HepG2 (cell line): ENCODE measurements around the gene HBD. TPM values are rescaled to one million over a fixed set of nuclear protein-coding genes. Genes with fewer than 3 reads are reported as not detected.

ENCODE experiments used
- ATAC-seq: fragments of 200-7000 bp; cut with Tn5 transposase; 3 replicates; pipeline ENCODE4 v1.9.1; 2020; ENCODE audit warnings: mild to moderate bottlenecking, moderate library complexity
- BruUV-seq: library from RNA; stranded (reverse); fragments of 400-500 nt; replicated peaks from 2 replicates; lab custom pipeline; 2021; lab: Mats Ljungman, UMichigan
- CTCF ChIA-PET: fragments of 300-600 bp; formaldehyde crosslinking; extraction: SDS; loops from one replicate; lab custom pipeline; 2021; ENCODE audit warnings: low total read pairs, inconsistent platforms, low intra/inter-chr PET ratio; lab: Yijun Ruan, JAX
- POLR2A ChIA-PET: fragments of 350-600 bp; sonication (Branson Sonifier 250); formaldehyde crosslinking; loops from one replicate; lab custom pipeline; 2020; ENCODE audit warnings: antibody characterized with exemption, inconsistent platforms; lab: Yijun Ruan, JAX
- DNase-seq: peaks from one replicate; pipeline ENCODE4 v3.0.0-alpha.2; 2015; ENCODE audit warnings: low spot score
- FAIRE-seq: peaks from 3 replicates; lab custom pipeline; 2011; peaks lifted over from hg19 to GRCh38; lab: Jason Lieb, UNC
- H2AFZ ChIP-seq: one replicate; pipeline ENCODE4 v1.6.1; 2011; ENCODE audit warnings: low read length, inconsistent platforms
- H3K27ac ChIP-seq: fragments of 300-600 bp; 3 replicates; pipeline ENCODE4 v1.8.0; 2011; ENCODE audit warnings: mixed run types, mild to moderate bottlenecking, mixed read lengths, low read length, inconsistent platforms; ENCODE audit not compliant: insufficient read depth; ENCODE audit errors: extremely low read length
- H3K27me3 ChIP-seq, 2 experiments: fragments of 200-600 bp in 1 of 2; 2 replicates in 1 of 2; 3 replicates in 1 of 2; pipeline versions ENCODE4 v1.6.0 to v1.8.0; 2011; ENCODE audit warnings: low read length in 2 of 2, mild to moderate bottlenecking in 2 of 2, moderate library complexity in 2 of 2, inconsistent platforms in 1 of 2; ENCODE audit not compliant: insufficient read depth in 2 of 2, control insufficient read depth in 1 of 2
- H3K36me3 ChIP-seq, 2 experiments: fragments of 200-600 bp in 1 of 2; replicated peaks in 1 of 2; 2 replicates in 1 of 2; 3 replicates in 1 of 2; pipeline versions ENCODE4 v1.5.1 to v1.8.0; 2011; ENCODE audit warnings: low read length in 2 of 2, inconsistent platforms in 1 of 2; ENCODE audit not compliant: insufficient read depth in 2 of 2, control insufficient read depth in 1 of 2
- H3K4me1 ChIP-seq: 2 replicates; pipeline ENCODE4 v1.5.1; 2012; ENCODE audit warnings: low read length, inconsistent platforms; ENCODE audit not compliant: insufficient read depth
- H3K4me2 ChIP-seq: 2 replicates; pipeline ENCODE4 v1.6.0; 2011; ENCODE audit warnings: low read depth, low read length, inconsistent platforms
- H3K4me3 ChIP-seq, 3 experiments: fragments of 200-600 bp in 1 of 3; sonication (generic), shearing (Covaris generic) in 1 of 3; replicated peaks in 1 of 3; 2 replicates each; pipeline ENCODE4 v1.5.1; 2011 to 2016; ENCODE audit warnings: low read length in 3 of 3, inconsistent platforms in 2 of 3, low read depth in 2 of 3, mild to moderate bottlenecking in 2 of 3, control low read depth in 1 of 3, mixed read lengths in 1 of 3; ENCODE audit not compliant: insufficient read depth in 1 of 3
- H3K79me2 ChIP-seq: one replicate; pipeline ENCODE4 v1.6.1; 2011; ENCODE audit warnings: low read length, inconsistent platforms; ENCODE audit not compliant: insufficient read depth
- H3K9ac ChIP-seq: 2 replicates; pipeline ENCODE4 v1.6.0; 2011; ENCODE audit warnings: mild to moderate bottlenecking, low read depth, low read length, inconsistent platforms; ENCODE audit not compliant: insufficient read depth
- H3K9me3 ChIP-seq: 2 replicates; pipeline ENCODE4 v1.5.1; 2012; ENCODE audit warnings: mild to moderate bottlenecking, low read length
- H4K20me1 ChIP-seq: 2 replicates; pipeline ENCODE4 v1.6.0; 2011; ENCODE audit warnings: inconsistent platforms, mild to moderate bottlenecking, low read length, moderate library complexity; ENCODE audit not compliant: insufficient read depth
- DMAP1 ChIP-seq: IDR thresholded peaks from 2 replicates; pipeline ENCODE4 v1.6.1; 2016
- MNT ChIP-seq: fragments of 450-650 bp; IDR thresholded peaks from 2 replicates; pipeline ENCODE4 v1.6.1; 2016
- NR1H2 ChIP-seq: sonication (generic); formaldehyde crosslinking; IDR thresholded peaks from 2 replicates; pipeline ENCODE4 v1.8.1; 2022; ENCODE audit warnings: low read depth, missing genetic modification reagents, borderline replicate concordance
- ZBTB3 ChIP-seq: sonication (generic); formaldehyde crosslinking; IDR thresholded peaks from 2 replicates; pipeline ENCODE4 v1.4.0; 2020; ENCODE audit warnings: low read depth, mild to moderate bottlenecking, moderate library complexity, missing genetic modification reagents, borderline replicate concordance
- ZNF225 ChIP-seq: sonication (generic); formaldehyde crosslinking; IDR thresholded peaks from 2 replicates; pipeline ENCODE4 v1.4.0; 2020; ENCODE audit warnings: mild to moderate bottlenecking, missing genetic modification reagents
- ZNF318 ChIP-seq: sonication (generic); formaldehyde crosslinking; IDR thresholded peaks from 2 replicates; pipeline ENCODE4 v1.4.0; 2020; ENCODE audit warnings: mild to moderate bottlenecking, missing genetic modification reagents
- ZNF644 ChIP-seq: IDR thresholded peaks from 2 replicates; pipeline ENCODE4 v1.6.1; 2016; ENCODE audit warnings: low read depth
- ZNF816 ChIP-seq: sonication (generic); formaldehyde crosslinking; IDR thresholded peaks from 2 replicates; pipeline ENCODE4 v1.8.0; 2022; ENCODE audit warnings: missing genetic modification reagents, mild to moderate bottlenecking, borderline replicate concordance
- ZNF850 ChIP-seq: sonication (generic); formaldehyde crosslinking; conservative IDR thresholded peaks from 2 replicates; pipeline ENCODE4 v1.9.0; 2021; ENCODE audit warnings: mild to moderate bottlenecking, missing genetic modification reagents
- WGBS: methylation state at CpG from one replicate; pipeline ENCODE4 v1.1.6; 2017; ENCODE audit warnings: low lambda C conversion rate; 5-methylcytosine and 5-hydroxymethylcytosine counted together
- in situ Hi-C: cut with HindIII; loops from 2 replicates; pipeline ENCODE4 v1.10.0; 2017; ENCODE audit warnings: low pct_unique_long_range_greater_than_20kb; ENCODE audit not compliant: extremely low pct_ligation_motif_present
- intact Hi-C: fragments of 100-400 bp; cut with micrococcal nuclease; formaldehyde crosslinking; loops from one replicate; pipeline ENCODE4 v1.10.0; 2022; ENCODE audit not compliant: unreplicated experiment
- polyA plus RNA-seq, 8 experiments: library from polyadenylated mRNA; depleted of rRNA in 3 of 8; stranded (reverse) in 7 of 8; unstranded in 1 of 8; fragments of >200 nt; fragmentation: Illumina TruSeq in 4 of 8; extraction: Trizol in 4 of 8; gene quantifications; 2 replicates each; pipeline versions ENCODE4 v1.2.1 to v1.2.3, GENCODE V29; 2011 to 2016; ENCODE audit warnings: low read depth in 4 of 8, missing spikeins in 1 of 8, mixed read lengths in 1 of 8; ENCODE audit not compliant: insufficient read depth in 1 of 8
- total RNA-seq, 5 experiments: library from RNA; depleted of rRNA; stranded (reverse); fragments of >200 nt; fragmentation: Illumina TruSeq; extraction: Trizol; gene quantifications; 2 replicates each; pipeline ENCODE4 v1.2.3, GENCODE V29; 2016; ENCODE audit warnings: low read depth in 1 of 5

Gene HBD
- total and polyA plus RNA-seq, 2 of the 13 experiments (the other 11 are each of a cell fraction or from before 2014, with no cell fraction given), result not detected

GRCh38 chr11:5192738-5193137 lies 41.5 kb downstream of the HBD start:
- no TSS peak for BruUV-seq
- no peak for DNase-seq
- 0% methylated on average over 1 of the region's 1 CpG for WGBS
- intact Hi-C loops (no loop called here), in situ Hi-C loops (no loop called here)
- POLR2A ChIA-PET, result no interaction called here
- Histone ChIP-seq H4K20me1 (no peaks in the 10 kb centered on the region), H3K9ac (no peak overlapping the region), H2AFZ (no peak overlapping the region), H3K4me1 (no peaks in the 10 kb centered on the region), H3K4me2 (no peak overlapping the region), H3K27ac (no peak overlapping the region), H3K9me3 (no peaks in the 10 kb centered on the region), H3K27me3 (no peaks in the 10 kb centered on the region), H3K4me3 (no peak overlapping the region), H3K36me3 (no peaks in the 10 kb centered on the region), H3K79me2 (no peaks in the 10 kb centered on the region)
- FAIRE-seq, result no peak
- CTCF ChIA-PET, result no interaction called here
- ATAC-seq, result no peak
- TF ChIP-seq ZNF816, result no peak
- TF ChIP-seq MNT, result 0 out of 2 replicates have a peak, but pooled peaks have one; percentile 15
- TF ChIP-seq, all 625 proteins: peak for 1

- Histone ChIP-seq H3K4me2 (no peak overlapping the region), H3K4me3 (no peak overlapping the region), H3K4me1 (no peaks in the 10 kb centered on the region), H3K27ac (no peak overlapping the region), H3K79me2 (no peaks in the 10 kb centered on the region), H3K36me3 (no peaks in the 10 kb centered on the region), H2AFZ (no peak overlapping the region), H3K9ac (no peak overlapping the region), H3K9me3 (no peaks in the 10 kb centered on the region), H4K20me1 (no peaks in the 10 kb centered on the region), H3K27me3 (no peaks in the 10 kb centered on the region)
- WGBS, result 2% methylated on average over 2 of the region's 2 CpGs
- ATAC-seq (no peak), DNase-seq (no peak), FAIRE-seq (no peak)
- in situ Hi-C loops (no loop called here), intact Hi-C loops (no loop called here)
- BruUV-seq, result no TSS peak
- ChIA-PET CTCF (no interaction called here), POLR2A (no interaction called here)
- TF ChIP-seq ZBTB3 (CRISPR knock-in tag) (no peak), DMAP1 (CRISPR knock-in tag) (no peak), ZNF225 (CRISPR knock-in tag) (no peak), ZNF318 (CRISPR knock-in tag) (no peak), ZNF850 (no peak), ZNF644 (CRISPR knock-in tag) (no peak), NR1H2 (CRISPR knock-in tag) (no peak)
Measured at GRCh38 chr11:5188201-5188600, 46.1 kb downstream of the HBD start.
